ENCODE measurements around the gene TASOR2.

TASOR2 gene

GRCh38 chr10:5692461-5693358 lies 8.1 kb downstream of the TASOR2 start:
- TF ChIP-seq CTCF (IDR thresholded peaks at IDR 0.05; ENCODE audit: insufficient read depth, low read length, poor library complexity, severe bottlenecking), result no peak
- Histone ChIP-seq H3K36me3 (ENCODE audit: control insufficient read depth, insufficient read depth, low read length) (no peaks in the 10 kb centered on the region; the same call in 1 of the 2 replicates), H3K27me3 (replicated peaks; ENCODE audit: control insufficient read depth, insufficient read depth, low read length) (no peaks in the 10 kb centered on the region), H3K4me3 (replicated peaks; ENCODE audit: low read depth, low read length) (peak overlapping the region; percentile 58)
- peak; percentile 87 for DNase-seq (ENCODE audit: extremely low read depth, insufficient read length)

- Histone ChIP-seq H3K4me3 (replicated peaks; ENCODE audit: low read depth, low read length) (no peak overlapping the region), H3K27me3 (replicated peaks; ENCODE audit: control insufficient read depth, insufficient read depth, low read length) (no peaks in the 10 kb centered on the region), H3K36me3 (ENCODE audit: control insufficient read depth, insufficient read depth, low read length) (no peaks in the 10 kb centered on the region; the same call in 1 of the 2 replicates)
- DNase-seq (ENCODE audit: extremely low read depth, insufficient read length), result no peak
- TF ChIP-seq CTCF (IDR thresholded peaks at IDR 0.05; ENCODE audit: insufficient read depth, low read length, poor library complexity, severe bottlenecking), result no peak
Measured at GRCh38 chr10:5694573-5694972, 9.9 kb downstream of the TASOR2 start.

- TF ChIP-seq CTCF (IDR thresholded peaks at IDR 0.05; ENCODE audit: insufficient read depth, low read length, poor library complexity, severe bottlenecking), result no peak
- Histone ChIP-seq H3K27me3 (replicated peaks; ENCODE audit: control insufficient read depth, insufficient read depth, low read length) (no peaks in the 10 kb centered on the region), H3K4me3 (replicated peaks; ENCODE audit: low read depth, low read length) (no peak overlapping the region), H3K36me3 (ENCODE audit: control insufficient read depth, insufficient read depth, low read length) (no peaks in the 10 kb centered on the region; the same call in 1 of the 2 replicates)
- no peak for DNase-seq (ENCODE audit: extremely low read depth, insufficient read length)
Measured at GRCh38 chr10:5697342-5697741, 12.7 kb downstream of the TASOR2 start.

- no peaks in the 10 kb centered on the region for H3K27me3 ChIP-seq (replicated peaks; ENCODE audit: control insufficient read depth, insufficient read depth, low read length)
- DNase-seq (ENCODE audit: extremely low read depth, insufficient read length), result no peak
- no peak overlapping the region for H3K4me3 ChIP-seq (replicated peaks; ENCODE audit: low read depth, low read length)
- TF ChIP-seq CTCF (IDR thresholded peaks at IDR 0.05; ENCODE audit: insufficient read depth, low read length, poor library complexity, severe bottlenecking), result no peak
- no peaks in the 10 kb centered on the region; the same call in 1 of the 2 replicates for H3K36me3 ChIP-seq (ENCODE audit: control insufficient read depth, insufficient read depth, low read length)
Measured at GRCh38 chr10:5698062-5698461, 13.4 kb downstream of the TASOR2 start.

- H3K27me3 ChIP-seq (replicated peaks; ENCODE audit: control insufficient read depth, insufficient read depth, low read length), result no peaks in the 10 kb centered on the region
- no peak for TF ChIP-seq CTCF (IDR thresholded peaks at IDR 0.05; ENCODE audit: insufficient read depth, low read length, poor library complexity, severe bottlenecking)
- DNase-seq (ENCODE audit: extremely low read depth, insufficient read length), result no peak
- H3K36me3 ChIP-seq (ENCODE audit: control insufficient read depth, insufficient read depth, low read length), result no peaks in the 10 kb centered on the region
- no peak overlapping the region for H3K4me3 ChIP-seq (replicated peaks; ENCODE audit: low read depth, low read length)
Measured at GRCh38 chr10:5708356-5708755, 23.7 kb downstream of the TASOR2 start.
